Breast epithelium (tissue), 4 donors: ENCODE data around the gene ATG10. TPM values are rescaled to one million over a fixed set of nuclear protein-coding genes. Genes with fewer than 3 reads are reported as not detected.

Source experiments
- DNase-seq, 2 donors: peaks; one replicate each; pipeline ENCODE4 v3.0.0-alpha.2; 2019; ENCODE audit warnings: low spot score in 2 of 2
- H3K27ac ChIP-seq, 2 donors: fragments of 200-600 bp; sonication (generic) in 1 of 2; one replicate each; pipeline ENCODE4 v1.5.1; 2016 to 2019; ENCODE audit warnings: mild to moderate bottlenecking in 1 of 2
- H3K27me3 ChIP-seq, 2 donors: fragments of 200-600 bp; sonication (generic) in 1 of 2; one replicate each; pipeline versions ENCODE4 v1.5.1 to v1.6.0; 2017 to 2019; ENCODE audit warnings: control low read depth in 1 of 2, mild to moderate bottlenecking in 1 of 2
- H3K36me3 ChIP-seq: fragments of 200-600 bp; one replicate; pipeline ENCODE4 v1.5.1; 2019
- H3K4me1 ChIP-seq, 2 donors: fragments of 200-600 bp; sonication (generic); one replicate each; pipeline ENCODE4 v1.5.1; 2016 to 2019; ENCODE audit warnings: control low read depth in 1 of 2
- H3K4me3 ChIP-seq, 3 donors: fragments of 200-600 bp; sonication (generic); 1 replicate in 2 of 3; 2 replicates in 1 of 3; pipeline ENCODE4 v1.5.1; 2016 to 2019; ENCODE audit warnings: mild to moderate bottlenecking in 3 of 3, moderate library complexity in 2 of 3
- H3K9me3 ChIP-seq, 2 donors: fragments of 200-600 bp; sonication (generic) in 1 of 2; one replicate each; pipeline ENCODE4 v1.5.1; 2016 to 2019; ENCODE audit warnings: control low read depth in 1 of 2
- CTCF ChIP-seq, 3 donors: fragments of 450-650 bp; IDR thresholded peaks; one replicate each; pipeline ENCODE4 v1.5.1; 2016 to 2017; ENCODE audit warnings: antibody characterized with exemption in 3 of 3, mild to moderate bottlenecking in 3 of 3, moderate library complexity in 3 of 3
- POLR2A ChIP-seq: fragments of 450-650 bp; IDR thresholded peaks from one replicate; pipeline ENCODE4 v1.6.1; 2016; ENCODE audit warnings: antibody characterized with exemption, mild to moderate bottlenecking, moderate library complexity
- POLR2AphosphoS5 ChIP-seq, 3 donors: sonication (generic); formaldehyde crosslinking; IDR thresholded peaks; one replicate each; pipeline ENCODE4 v1.6.1; 2017; ENCODE audit warnings: antibody characterized with exemption in 3 of 3
- intact Hi-C: fragments of 100-400 bp; cut with DNase I; formaldehyde crosslinking; loops from one replicate; pipeline ENCODE4 v1.15.1; 2023; ENCODE audit warnings: low total_unique reads
- total RNA-seq, 3 donors: library from RNA; depleted of rRNA; stranded (reverse); fragments of >200 nt; gene quantifications; one replicate each; pipeline ENCODE4 v1.1.0, GENCODE V29; 2016

The ATG10 gene
- total RNA-seq, 3 donors from 2014 or later: 5.2 to 9.2 (median 6.6) TPM

GRCh38 chr5:81936066-81936465 is 35.8 kb upstream of the ATG10 start:
- no peak for DNase-seq
- H3K27ac ChIP-seq: no peak overlapping the region
- intact Hi-C loops: no loop called here
- H3K4me1 ChIP-seq: no peaks in the 10 kb centered on the region
- no peaks in the 10 kb centered on the region for H3K9me3 ChIP-seq
- H3K27me3 ChIP-seq: no peaks in the 10 kb centered on the region
- no peak overlapping the region for H3K4me3 ChIP-seq
- no peaks in the 10 kb centered on the region for H3K36me3 ChIP-seq
- TF ChIP-seq CTCF (IDR thresholded peaks at IDR 0.05): no peak
- no peak for TF ChIP-seq POLR2A
- TF ChIP-seq POLR2AphosphoS5 (IDR thresholded peaks at IDR 0.05): no peak

- H3K36me3 ChIP-seq: no peaks in the 10 kb centered on the region
- no peak for DNase-seq
- no peaks in the 10 kb centered on the region for H3K4me1 ChIP-seq
- no peak overlapping the region for H3K4me3 ChIP-seq
- TF ChIP-seq POLR2A (no peak), CTCF (IDR thresholded peaks at IDR 0.05) (no peak), POLR2AphosphoS5 (IDR thresholded peaks at IDR 0.05) (no peak)
- peaks cover 3 to 4% of the 10 kb centered on the region in 2 donors for H3K9me3 ChIP-seq
- no peak overlapping the region for H3K27ac ChIP-seq
- intact Hi-C loops: no loop called here
- H3K27me3 ChIP-seq: no peaks in the 10 kb centered on the region
Observed at GRCh38 chr5:81936750-81937149, 35.1 kb upstream of the ATG10 start.

GRCh38 chr5:81942746-81943145 is 29.1 kb upstream of the ATG10 start:
- H3K9me3 ChIP-seq: peaks cover 8 to 11% of the 10 kb centered on the region in 2 donors
- no peaks in the 10 kb centered on the region for H3K27me3 ChIP-seq
- no peaks in the 10 kb centered on the region for H3K36me3 ChIP-seq
- H3K4me3 ChIP-seq: no peak overlapping the region
- H3K4me1 ChIP-seq: no peaks in the 10 kb centered on the region
- no peak for DNase-seq
- no peak overlapping the region for H3K27ac ChIP-seq
- intact Hi-C loops: no loop called here
- no peak for TF ChIP-seq CTCF (IDR thresholded peaks at IDR 0.05)
- no peak for TF ChIP-seq POLR2A

GRCh38 chr5:81948349-81948748 is 23.5 kb upstream of the ATG10 start:
- no peak for DNase-seq
- peaks cover 0 to 5% of the 10 kb centered on the region in 2 donors for H3K9me3 ChIP-seq

GRCh38 chr5:81949462-81949861 is 22.4 kb upstream of the ATG10 start:
- intact Hi-C loops: no loop called here
- no peak for TF ChIP-seq CTCF (IDR thresholded peaks at IDR 0.05)
- TF ChIP-seq POLR2AphosphoS5 (IDR thresholded peaks at IDR 0.05): no peak
- TF ChIP-seq POLR2A: no peak

More at GRCh38 chr5:81948349-81948748, 23.5 kb upstream of the ATG10 start:
- no peaks in the 10 kb centered on the region for H3K4me1 ChIP-seq
- H3K4me3 ChIP-seq: no peak overlapping the region
- H3K36me3 ChIP-seq: no peaks in the 10 kb centered on the region
- H3K27me3 ChIP-seq: no peaks in the 10 kb centered on the region
- no peak for TF ChIP-seq CTCF (IDR thresholded peaks at IDR 0.05)
- TF ChIP-seq POLR2AphosphoS5 (IDR thresholded peaks at IDR 0.05): no peak
- no peak for TF ChIP-seq POLR2A
- H3K27ac ChIP-seq: no peak overlapping the region
- intact Hi-C loops: no loop called here

More at GRCh38 chr5:81949462-81949861, 22.4 kb upstream of the ATG10 start:
- Histone ChIP-seq H3K27ac (no peak overlapping the region), H3K4me1 (no peaks in the 10 kb centered on the region), H3K4me3 (no peak overlapping the region), H3K9me3 (no peaks in the 10 kb centered on the region), H3K27me3 (no peaks in the 10 kb centered on the region), H3K36me3 (no peaks in the 10 kb centered on the region)
- DNase-seq: no peak
